Ramos (cell line): ENCODE results near the gene NUP188.

Experiments used
- in situ Hi-C: fragments of 300-500 bp; cut with MboI; formaldehyde crosslinking; loops from one replicate; pipeline ENCODE4 v1.14.3; 2022; ENCODE audit warnings: low sequenced_read_pairs; ENCODE audit not compliant: unreplicated experiment

Gene NUP188

GRCh38 chr9:128913995-128914772 is 33.3 kb upstream of the NUP188 start:
- in situ Hi-C loops: no loop called here

- in situ Hi-C loops: no loop called here
Measured at GRCh38 chr9:128916204-128916603, 31.3 kb upstream of the NUP188 start.

GRCh38 chr9:128916745-128917144 is 30.8 kb upstream of the NUP188 start:
- in situ Hi-C loops: no loop called here

DNA sequence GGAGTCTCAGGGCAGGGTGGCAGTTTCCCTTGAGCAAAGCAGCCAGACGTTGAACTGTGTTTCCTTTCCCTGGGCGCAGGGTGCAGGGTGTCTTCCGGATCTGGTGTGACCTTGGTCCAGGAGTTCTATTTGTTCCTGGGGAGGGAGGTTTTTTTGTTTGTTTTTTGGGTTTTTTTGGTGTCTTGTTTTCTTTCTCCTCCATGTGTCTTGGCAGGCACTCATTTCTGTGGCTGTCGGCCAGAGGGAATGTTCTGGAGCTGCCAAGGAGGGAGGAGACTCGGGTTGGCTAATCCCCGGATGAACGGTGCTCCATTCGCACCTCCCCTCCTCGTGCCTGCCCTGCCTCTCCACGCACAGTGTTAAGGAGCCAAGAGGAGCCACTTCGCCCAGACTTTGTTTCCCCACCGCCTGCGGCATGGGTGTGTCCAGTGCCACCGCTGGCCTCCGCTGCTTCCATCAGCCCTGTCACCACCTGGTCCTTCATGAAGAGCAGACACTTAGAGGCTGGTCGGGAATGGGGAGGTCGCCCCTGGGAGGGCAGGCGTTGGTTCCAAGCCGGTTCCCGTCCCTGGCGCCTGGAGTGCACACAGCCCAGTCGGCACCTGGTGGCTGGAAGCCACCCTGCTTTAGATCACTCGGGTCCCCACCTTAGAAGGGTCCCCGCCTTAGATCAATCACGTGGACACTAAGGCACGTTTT is 30.2 kb upstream of the NUP188 start:
- in situ Hi-C loops: no loop called here

- in situ Hi-C loops: no loop called here
Measured at GRCh38 chr9:128918921-128919320, 28.6 kb upstream of the NUP188 start.

GRCh38 chr9:128919402-128920089 is 28.0 kb upstream of the NUP188 start:
- in situ Hi-C loops: no loop called here

DNA sequence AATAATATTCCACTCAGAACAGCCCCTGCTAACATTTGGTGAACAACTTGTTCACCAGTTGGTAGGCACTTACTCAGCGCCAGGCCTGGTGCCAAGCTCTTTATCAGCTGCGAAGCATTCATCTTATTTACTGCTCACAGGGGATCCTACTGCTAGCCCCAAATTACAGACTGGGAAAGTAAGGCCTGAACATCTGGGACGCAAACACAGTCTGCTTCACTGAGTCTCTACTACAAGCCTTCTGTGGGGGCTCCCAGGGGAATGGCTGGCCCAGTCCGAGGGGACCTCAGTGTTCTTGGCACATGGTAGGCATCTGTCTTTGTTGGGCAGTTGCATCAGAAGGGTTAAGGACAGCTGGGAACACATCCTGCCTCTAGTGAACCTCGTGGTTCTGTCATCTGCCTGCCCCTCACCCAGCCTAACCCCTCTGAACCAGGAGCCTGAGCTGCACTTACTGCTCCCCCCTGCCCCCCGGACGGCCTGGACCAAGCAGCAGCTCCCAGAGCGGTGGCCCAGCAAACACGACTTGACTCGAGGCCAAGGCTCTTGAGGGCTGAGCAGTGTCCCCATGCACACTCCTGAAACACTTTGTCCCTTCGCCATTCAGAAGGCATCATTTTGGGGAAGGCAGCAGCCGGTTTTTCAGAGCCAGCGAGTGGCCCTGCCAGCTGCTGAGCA is 27.0 kb upstream of the NUP188 start, which contains the start of gene PHYHD1:
TSS of gene PHYHD1 (plus strand) at position 602 of the 678 bp plus-strand sequence. CDS start 1,342 bp downstream, outside the sequence.
- in situ Hi-C loops: no loop called here

DNA sequence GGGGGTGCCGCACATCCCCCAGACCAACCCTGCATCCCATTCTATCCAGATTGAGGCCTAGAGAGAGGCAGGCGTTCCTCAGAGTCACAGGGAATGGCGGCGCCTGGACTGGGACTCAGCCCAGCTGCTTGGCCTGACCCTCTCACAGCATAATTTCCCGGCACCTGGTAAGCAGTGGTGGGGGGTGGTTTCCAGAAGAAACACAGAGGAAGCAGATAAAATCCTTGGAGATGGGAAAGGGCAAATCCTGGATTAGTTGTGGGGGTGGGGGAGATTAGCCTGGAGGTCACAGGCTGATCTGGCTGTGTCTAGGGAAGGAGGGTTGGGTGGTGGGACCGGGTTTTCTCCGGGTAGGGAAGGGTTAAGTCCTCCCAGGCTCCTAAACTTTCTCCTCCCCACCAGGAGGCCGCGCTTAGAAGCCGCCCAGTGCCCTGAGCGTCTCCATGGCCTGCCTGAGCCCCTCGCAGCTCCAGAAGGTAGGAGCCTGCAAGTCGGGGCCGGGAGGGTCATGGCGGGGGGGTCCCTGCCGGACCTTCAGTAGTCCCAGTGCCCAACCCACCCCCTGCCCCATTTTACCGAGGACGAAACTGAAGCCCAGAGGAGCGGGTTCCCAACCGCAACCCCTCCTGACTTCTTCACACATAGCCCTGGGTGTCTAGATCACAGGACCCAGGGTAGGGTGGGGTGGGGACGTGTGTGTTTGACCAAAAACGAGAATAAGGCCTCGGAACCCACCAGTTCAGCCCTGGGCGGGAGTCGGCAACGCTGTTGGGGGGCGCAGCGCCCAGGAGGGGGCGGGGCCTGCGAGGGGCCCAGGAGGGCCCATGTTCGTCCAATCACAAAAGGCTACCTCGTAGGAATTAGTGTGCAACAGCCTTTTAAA is 25.4 kb upstream of the NUP188 start:
- in situ Hi-C loops: no loop called here

DNA sequence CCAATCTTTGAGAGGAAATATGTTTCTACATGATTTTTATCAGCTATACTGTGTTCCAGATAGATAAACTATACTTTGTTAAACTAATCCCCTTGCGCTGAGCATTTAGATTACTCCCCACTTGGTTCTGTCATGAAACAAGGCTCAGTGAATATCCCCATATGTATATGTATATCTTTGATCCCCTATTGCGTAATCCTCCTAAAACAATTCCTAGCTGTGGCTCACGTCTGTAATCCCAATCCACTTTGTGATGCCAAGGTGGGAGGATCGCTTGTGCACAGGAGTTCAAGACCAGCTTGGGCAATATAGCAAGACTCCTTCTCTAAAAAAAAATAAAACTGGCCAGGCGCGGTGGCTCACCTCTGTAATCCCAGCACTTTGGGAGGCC is 24.0 kb upstream of the NUP188 start:
- in situ Hi-C loops: no loop called here

GRCh38 chr9:128927731-128928411 is 19.6 kb upstream of the NUP188 start:
- in situ Hi-C loops: loop anchor here (5.0 kb wide), 1 partner anchor 66 kb away; no protein-coding TSS in a partner anchor

DNA sequence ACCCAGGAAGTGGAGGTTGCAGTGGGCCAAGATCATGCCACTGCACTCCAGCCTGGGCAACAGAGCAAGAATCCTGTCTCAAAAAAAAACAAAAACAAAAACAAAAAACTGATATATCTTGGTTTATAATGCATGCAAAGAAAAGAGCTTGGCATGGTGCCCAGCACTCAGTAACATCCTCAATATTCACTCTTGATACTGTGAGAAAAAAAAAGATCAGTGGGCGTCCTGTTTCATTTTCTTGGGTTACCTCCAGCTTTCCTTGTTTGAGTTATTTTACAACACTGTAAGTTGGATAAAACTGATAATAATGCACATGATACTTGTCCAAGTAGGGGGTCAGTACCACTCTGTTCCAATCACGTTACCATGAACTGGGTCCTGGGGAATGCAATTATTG is 18.9 kb upstream of the NUP188 start:
- in situ Hi-C loops: loop anchor here (5.0 kb wide), 1 partner anchor 66 kb away; no protein-coding TSS in a partner anchor

- in situ Hi-C loops: loop anchor here (5.0 kb wide), 1 partner anchor 67 kb away; no protein-coding TSS in a partner anchor
Measured at GRCh38 chr9:128929560-128929959, 17.9 kb upstream of the NUP188 start.

DNA sequence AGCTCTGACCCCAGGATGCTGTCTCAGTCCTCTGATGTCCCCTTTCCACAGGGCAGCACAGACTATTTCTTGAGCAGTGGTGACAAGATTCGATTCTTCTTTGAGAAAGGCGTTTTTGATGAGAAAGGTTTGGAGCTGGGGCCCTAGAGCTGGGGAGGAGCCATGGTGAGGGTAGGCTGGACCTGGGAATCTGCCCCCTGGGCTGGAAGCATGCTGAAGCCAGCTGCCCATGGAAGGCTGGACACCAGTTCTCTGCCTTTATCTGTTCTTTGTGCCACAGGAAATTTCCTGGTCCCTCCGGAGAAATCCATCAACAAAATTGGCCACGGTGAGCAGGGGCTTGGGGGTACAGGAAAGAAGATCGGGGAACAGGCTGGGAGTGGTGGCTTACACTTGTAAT is 13.8 kb upstream of the NUP188 start:
- in situ Hi-C loops: no loop called here

DNA sequence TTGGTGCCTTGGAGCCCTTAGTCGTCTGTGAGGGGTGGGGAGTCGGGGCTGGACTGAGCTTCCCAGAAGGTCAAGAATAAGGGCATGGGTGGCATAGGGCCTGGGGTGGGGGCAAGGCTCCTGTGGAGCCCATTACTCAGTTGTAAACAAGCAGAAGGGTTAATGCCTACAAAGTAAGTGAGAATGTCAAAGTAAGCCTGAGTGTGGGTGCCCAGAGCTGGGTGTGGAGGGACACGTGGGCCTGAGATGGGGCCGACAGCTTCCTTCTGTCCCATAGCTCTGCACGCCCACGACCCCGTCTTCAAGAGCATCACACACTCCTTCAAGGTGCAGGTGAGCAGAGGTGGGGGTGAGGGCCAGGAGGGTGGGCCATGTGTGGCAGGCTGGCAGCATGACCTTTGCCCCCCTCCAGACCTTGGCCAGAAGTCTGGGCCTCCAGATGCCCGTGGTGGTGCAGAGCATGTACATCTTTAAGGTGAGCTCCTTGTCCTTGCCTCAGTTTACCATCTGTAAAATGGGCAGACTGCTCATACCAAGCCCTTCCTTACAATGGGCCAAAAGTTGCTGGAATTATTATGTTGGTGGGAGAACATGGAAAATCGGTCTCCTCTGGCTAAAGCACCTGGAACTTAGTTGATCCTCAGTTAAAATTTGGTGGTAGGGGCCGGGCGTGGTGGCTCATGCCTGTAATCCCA is 11.2 kb upstream of the NUP188 start:
- in situ Hi-C loops: no loop called here

DNA sequence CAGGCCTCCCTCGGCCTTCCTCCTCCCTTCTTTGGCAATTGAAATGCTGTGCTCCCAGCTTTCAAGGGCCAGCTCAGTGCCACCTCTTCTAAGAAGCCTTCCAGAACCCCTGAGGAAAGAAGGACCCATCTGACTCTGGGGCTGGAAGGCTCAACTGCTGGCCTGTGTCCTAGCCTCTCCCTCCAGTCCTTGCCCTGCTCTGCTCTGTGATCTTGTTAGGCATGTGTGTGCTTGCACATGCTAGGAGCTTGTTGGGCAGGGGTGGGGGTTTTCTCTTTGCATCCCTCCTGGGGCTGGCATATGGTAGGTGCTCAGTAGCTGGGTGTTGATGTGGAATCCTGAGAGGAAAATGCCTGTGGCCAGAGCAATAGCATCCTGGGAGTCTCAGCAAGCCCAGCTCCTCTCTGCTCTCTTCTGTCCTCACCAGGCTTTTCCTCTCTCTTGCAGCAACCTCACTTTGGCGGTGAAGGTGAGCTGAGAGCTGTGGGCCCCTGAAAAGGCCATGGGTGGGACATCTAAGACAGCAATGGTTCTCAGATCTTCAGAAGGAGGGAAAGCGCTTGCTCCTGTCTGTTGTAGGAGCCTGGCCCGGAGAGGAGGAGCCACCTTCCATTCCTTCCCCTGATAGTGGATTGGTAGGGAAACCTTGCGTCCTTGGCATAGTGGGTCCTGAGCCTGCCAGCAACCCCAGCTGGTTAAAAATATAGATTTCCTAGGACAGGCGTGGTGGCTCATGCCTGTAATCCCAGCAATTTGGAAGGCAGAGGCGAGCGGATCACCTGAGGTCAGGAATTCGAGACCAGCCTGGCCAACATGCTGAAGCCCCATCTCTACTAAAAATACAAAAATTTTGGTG is 10.0 kb upstream of the NUP188 start:
- in situ Hi-C loops: no loop called here

DNA sequence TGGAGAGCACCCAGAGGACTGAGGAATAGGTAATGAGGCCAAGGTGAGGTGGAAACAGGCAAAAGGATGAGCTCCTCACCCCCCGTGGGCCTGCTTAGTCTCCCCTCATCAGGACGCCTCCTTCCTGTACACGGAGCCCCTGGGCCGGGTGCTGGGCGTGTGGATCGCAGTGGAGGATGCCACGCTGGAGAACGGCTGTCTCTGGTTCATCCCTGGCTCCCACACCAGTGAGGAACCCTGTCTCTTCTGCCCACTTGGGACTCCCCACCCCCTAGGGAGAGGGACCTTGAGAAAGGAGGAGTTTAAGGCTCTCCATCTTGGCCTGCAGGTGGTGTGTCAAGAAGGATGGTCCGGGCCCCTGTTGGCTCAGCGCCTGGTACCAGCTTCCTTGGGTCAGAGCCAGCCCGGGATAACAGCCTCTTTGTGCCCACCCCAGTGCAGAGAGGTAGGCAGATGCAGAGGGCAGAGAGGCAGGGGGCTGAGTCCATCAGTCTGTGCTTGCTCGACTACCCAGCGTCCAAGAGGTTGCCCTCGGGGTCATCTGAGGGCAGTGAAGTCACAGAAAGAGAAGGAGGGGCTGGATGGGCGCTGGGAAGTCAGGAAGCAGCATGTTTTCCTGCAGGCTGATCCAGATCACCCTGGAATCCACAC is 7.1 kb upstream of the NUP188 start:
- in situ Hi-C loops: no loop called here
